Left lung (tissue), 10 donors: ENCODE results near the gene PNPLA2. TPM values are rescaled to one million over a fixed set of nuclear protein-coding genes. Genes with fewer than 3 reads are reported as not detected.

Experiments used
- ATAC-seq: fragments of 200-7000 bp; cut with Tn5 transposase; one replicate; pipeline ENCODE4 v1.9.1; 2020; ENCODE audit warnings: moderate library complexity
- DNase-seq, 4 donors: peaks; one replicate each; pipeline ENCODE4 v3.0.0-alpha.2; 2013 to 2020
- H3K27ac ChIP-seq, 2 donors: fragments of 200-600 bp; sonication (generic) in 1 of 2; one replicate each; pipeline versions ENCODE4 v1.5.0 to v1.8.0; 2020 to 2021
- H3K27me3 ChIP-seq, 2 donors: fragments of 200-600 bp; sonication (generic) in 1 of 2; one replicate each; pipeline versions ENCODE4 v1.5.0 to v1.8.0; 2020 to 2021
- H3K36me3 ChIP-seq, 2 donors: fragments of 200-600 bp; sonication (generic) in 1 of 2; one replicate each; pipeline versions ENCODE4 v1.5.0 to v1.8.0; 2020 to 2021
- H3K4me1 ChIP-seq, 2 donors: fragments of 200-600 bp; one replicate each; pipeline ENCODE4 v1.8.0; 2021
- H3K4me3 ChIP-seq, 2 donors: fragments of 200-600 bp; sonication (generic) in 1 of 2; one replicate each; pipeline versions ENCODE4 v1.5.0 to v1.8.0; 2020 to 2021; ENCODE audit warnings: mild to moderate bottlenecking in 1 of 2
- H3K9me3 ChIP-seq, 2 donors: fragments of 200-600 bp; sonication (generic) in 1 of 2; one replicate each; pipeline versions ENCODE4 v1.5.0 to v1.8.0; 2020 to 2021
- CTCF ChIP-seq, 2 donors: fragments of 200-600 bp; sonication (generic) in 1 of 2; IDR thresholded peaks; one replicate each; pipeline versions ENCODE4 v1.5.0 to v1.8.0; 2021; ENCODE audit warnings: antibody characterized with exemption in 2 of 2
- intact Hi-C, 2 donors: fragments of 100-400 bp; cut with DNase I; formaldehyde crosslinking; loops; one replicate each; pipeline versions ENCODE4 v1.11.2 to v1.14.2; 2022
- polyA plus RNA-seq, 6 donors: library from polyadenylated mRNA; unstranded; fragments of 120-200 nt; gene quantifications; one replicate each; pipeline ENCODE4 v1.2.1, GENCODE V29; 2013; ENCODE audit not compliant: insufficient read length in 6 of 6
- total RNA-seq, 2 donors: library from RNA; stranded (reverse); fragmentation: NEBNext Ultra II Directional; extraction: Animal tissue kit (Norgen Biotek cat#: 25700); gene quantifications; one replicate each; pipeline ENCODE4 v1.2.1, GENCODE V29; 2021
- donor health status: DM: no; HTN: yes; CAD: no.
- donor health status: DM: no; HTN: no; CAD: no.

The PNPLA2 gene
- total and polyA plus RNA-seq, 8 donors = 29.9 to 128 (median 40.4) TPM

GRCh38 chr11:854601-855329 lies 36.1 kb downstream of the PNPLA2 start:
- DNase-seq (no peak), ATAC-seq (no peak)
- H3K4me1 ChIP-seq = peaks cover 6 to 15% of the 10 kb centered on the region in 2 donors
- intact Hi-C loops = no loop called here
- H3K9me3 ChIP-seq = no peaks in the 10 kb centered on the region
- peaks cover 0 to 11% of the 10 kb centered on the region in 2 donors for H3K27me3 ChIP-seq
- H3K27ac ChIP-seq = no peak overlapping the region
- no peak overlapping the region for H3K4me3 ChIP-seq
- H3K36me3 ChIP-seq = peaks cover 0 to 6% of the 10 kb centered on the region in 2 donors
- TF ChIP-seq CTCF (IDR thresholded peaks at IDR 0.05) = no peak

DNA sequence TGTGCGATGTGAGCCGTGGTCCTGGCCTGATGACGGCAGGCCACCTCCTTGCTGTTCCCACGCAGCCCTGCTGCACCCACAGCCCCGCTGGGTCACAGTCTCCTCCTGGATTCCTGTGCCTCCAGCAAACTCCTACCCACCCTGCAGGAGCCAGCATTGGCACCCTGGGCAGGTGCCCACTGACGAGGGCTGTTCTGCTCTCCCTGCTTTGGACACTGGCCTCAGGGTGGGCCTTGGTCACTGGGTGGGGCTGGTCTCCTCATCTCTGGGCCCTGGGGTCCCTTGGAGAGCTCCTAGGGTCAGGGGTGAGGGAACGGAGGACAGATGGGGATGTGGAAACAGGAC lies 36.6 kb downstream of the PNPLA2 start:
- ATAC-seq (no peak), DNase-seq (no peak)
- peaks cover 0 to 6% of the 10 kb centered on the region in 2 donors for H3K27me3 ChIP-seq
- intact Hi-C loops = no loop called here
- H3K4me3 ChIP-seq = no peak overlapping the region
- peaks cover 0 to 6% of the 10 kb centered on the region in 2 donors for H3K36me3 ChIP-seq
- H3K27ac ChIP-seq = no peak overlapping the region
- no peak for TF ChIP-seq CTCF (IDR thresholded peaks at IDR 0.05)
- H3K4me1 ChIP-seq = peaks cover 3 to 10% of the 10 kb centered on the region in 2 donors
- H3K9me3 ChIP-seq = no peaks in the 10 kb centered on the region

GRCh38 chr11:855796-856195 lies 37.1 kb downstream of the PNPLA2 start:
- peaks cover 0 to under 1% of the 10 kb centered on the region in 2 donors for H3K27me3 ChIP-seq
- no peaks in the 10 kb centered on the region for H3K9me3 ChIP-seq
- H3K36me3 ChIP-seq = peaks cover 0 to 6% of the 10 kb centered on the region in 2 donors
- intact Hi-C loops = no loop called here
- no peak for TF ChIP-seq CTCF (IDR thresholded peaks at IDR 0.05)
- no peak overlapping the region for H3K4me3 ChIP-seq
- DNase-seq (no peak), ATAC-seq (no peak)
- H3K27ac ChIP-seq = no peak overlapping the region
- peaks cover 3 to 6% of the 10 kb centered on the region in 2 donors for H3K4me1 ChIP-seq

DNA sequence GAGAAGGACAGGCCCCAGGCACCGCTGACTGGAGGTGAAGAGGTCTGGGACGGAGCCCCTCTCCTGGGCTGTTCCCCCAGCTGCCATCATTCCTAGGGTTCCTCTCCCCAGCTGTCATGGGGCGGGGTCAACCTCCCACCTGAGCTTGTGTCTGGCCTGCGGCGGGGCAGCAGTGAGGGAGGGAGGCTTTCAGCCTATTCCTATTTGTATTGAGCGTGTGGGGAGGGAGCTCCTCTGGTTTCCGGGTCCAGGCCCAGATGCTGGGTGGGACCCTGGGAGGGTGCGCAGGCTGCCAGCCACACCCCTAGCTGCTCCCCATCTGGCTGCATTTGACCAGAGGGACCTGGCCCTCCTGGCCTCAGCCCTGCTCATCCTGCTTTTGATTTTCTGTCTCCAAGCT lies 37.7 kb downstream of the PNPLA2 start:
- Histone ChIP-seq H3K9me3 (no peaks in the 10 kb centered on the region), H3K4me1 (peaks cover 3 to 6% of the 10 kb centered on the region in 2 donors), H3K27me3 (no peaks in the 10 kb centered on the region), H3K27ac (no peak overlapping the region), H3K36me3 (peaks cover 0 to 6% of the 10 kb centered on the region in 2 donors), H3K4me3 (no peak overlapping the region)
- intact Hi-C loops = no loop called here
- ATAC-seq = no peak
- no peak for TF ChIP-seq CTCF (IDR thresholded peaks at IDR 0.05)
- DNase-seq = no peak

DNA sequence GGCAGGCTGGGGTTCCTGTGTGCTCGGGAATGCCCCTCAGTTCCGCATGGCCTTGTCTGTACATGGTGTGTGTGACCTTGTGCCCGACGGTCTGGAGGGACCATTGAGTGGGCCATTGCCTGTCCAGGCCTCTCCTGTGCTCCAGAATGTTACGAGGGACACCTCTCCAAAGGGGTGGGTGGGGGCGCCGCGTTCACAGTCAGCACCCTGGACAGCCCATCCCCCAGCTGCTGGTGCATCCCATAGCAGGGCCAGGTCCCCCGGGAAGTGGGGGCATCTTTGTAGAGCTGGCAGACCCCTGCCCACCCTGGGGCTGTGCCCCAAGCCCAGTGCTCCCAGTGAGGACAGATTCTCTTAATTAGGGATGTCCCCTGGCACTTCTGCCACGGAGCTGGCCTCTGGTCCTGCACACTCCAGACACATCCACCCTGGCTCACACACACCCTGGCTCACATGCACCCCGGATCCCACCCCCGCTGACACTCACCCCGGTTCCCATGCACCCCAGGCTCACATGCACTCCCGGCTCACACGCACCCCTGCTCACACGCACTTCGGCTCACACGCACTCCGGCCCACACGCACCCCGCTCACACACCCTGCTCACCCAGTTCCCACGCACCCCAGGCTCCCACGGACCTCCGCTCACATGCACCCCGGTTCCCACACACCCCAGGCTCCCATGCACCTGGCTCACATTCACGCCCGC lies 39.5 kb downstream of the PNPLA2 start:
- no peak for ATAC-seq
- Histone ChIP-seq H3K27ac (no peak overlapping the region), H3K4me1 (peaks cover 3 to 6% of the 10 kb centered on the region in 2 donors), H3K27me3 (no peaks in the 10 kb centered on the region), H3K9me3 (no peaks in the 10 kb centered on the region), H3K36me3 (peaks cover 0 to 13% of the 10 kb centered on the region in 2 donors), H3K4me3 (no peak overlapping the region)
- no peak for TF ChIP-seq CTCF (IDR thresholded peaks at IDR 0.05)
- no peak for DNase-seq
- intact Hi-C loops = no loop called here
